Activated CD8-positive, alpha-beta memory T cell treated with anti-CD3 and anti-CD28 coated beads, Interleukin-2, amount 50 U/mL, for 24 hours (primary cell): ENCODE results near the gene TRIM46.

Source experiments
- DNase-seq: peaks from one replicate; pipeline ENCODE4 v3.0.0-alpha.2; 2020; ENCODE audit errors: extremely low read depth

The TRIM46 gene, protein sequence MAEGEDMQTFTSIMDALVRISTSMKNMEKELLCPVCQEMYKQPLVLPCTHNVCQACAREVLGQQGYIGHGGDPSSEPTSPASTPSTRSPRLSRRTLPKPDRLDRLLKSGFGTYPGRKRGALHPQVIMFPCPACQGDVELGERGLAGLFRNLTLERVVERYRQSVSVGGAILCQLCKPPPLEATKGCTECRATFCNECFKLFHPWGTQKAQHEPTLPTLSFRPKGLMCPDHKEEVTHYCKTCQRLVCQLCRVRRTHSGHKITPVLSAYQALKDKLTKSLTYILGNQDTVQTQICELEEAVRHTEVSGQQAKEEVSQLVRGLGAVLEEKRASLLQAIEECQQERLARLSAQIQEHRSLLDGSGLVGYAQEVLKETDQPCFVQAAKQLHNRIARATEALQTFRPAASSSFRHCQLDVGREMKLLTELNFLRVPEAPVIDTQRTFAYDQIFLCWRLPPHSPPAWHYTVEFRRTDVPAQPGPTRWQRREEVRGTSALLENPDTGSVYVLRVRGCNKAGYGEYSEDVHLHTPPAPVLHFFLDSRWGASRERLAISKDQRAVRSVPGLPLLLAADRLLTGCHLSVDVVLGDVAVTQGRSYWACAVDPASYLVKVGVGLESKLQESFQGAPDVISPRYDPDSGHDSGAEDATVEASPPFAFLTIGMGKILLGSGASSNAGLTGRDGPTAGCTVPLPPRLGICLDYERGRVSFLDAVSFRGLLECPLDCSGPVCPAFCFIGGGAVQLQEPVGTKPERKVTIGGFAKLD

DNA sequence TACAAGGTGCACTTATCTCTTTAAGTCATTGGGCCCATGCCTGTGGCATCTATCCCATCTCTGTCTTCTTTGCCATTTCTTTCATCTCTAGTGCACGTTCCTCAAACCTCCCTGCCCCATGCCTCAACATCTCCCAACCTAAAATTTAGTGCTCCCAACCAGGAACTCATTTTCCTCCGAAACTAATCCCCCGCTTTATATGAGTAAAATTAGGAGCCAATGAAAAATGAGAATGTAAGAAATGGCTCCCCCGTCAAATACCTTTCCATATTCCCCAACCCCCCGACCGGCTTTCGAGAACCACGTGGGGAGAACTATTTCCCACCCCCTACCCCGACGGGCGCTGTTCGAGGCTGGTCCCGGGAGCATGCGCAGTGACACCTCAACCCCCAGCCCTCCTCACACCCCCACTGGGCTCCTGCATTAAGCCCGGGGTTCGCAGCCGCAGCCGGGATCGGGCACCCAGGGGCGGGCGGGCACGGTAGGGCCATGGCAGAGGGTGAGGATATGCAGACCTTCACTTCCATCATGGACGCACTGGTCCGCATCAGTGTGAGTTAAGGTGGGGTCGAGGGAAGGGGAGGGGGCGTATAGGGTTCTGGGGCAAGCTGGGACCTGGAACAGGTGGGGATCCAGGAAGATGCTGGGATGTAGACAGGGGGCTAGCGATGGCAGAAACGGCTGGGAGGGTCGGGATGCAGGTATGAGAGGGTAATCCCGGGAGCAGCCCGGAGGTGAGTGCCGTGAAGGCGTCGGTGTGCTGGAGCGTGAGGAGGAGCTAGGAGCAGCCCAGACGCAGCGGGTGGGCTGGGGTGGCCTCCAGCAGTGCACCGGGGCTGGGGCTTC lies at the start of gene TRIM46:
TRIM46 (plus strand) TSS at position 372 of the 846 bp plus-strand sequence; CDS start at position 490, 118 bp downstream.
- DNase-seq: no peak

DNA sequence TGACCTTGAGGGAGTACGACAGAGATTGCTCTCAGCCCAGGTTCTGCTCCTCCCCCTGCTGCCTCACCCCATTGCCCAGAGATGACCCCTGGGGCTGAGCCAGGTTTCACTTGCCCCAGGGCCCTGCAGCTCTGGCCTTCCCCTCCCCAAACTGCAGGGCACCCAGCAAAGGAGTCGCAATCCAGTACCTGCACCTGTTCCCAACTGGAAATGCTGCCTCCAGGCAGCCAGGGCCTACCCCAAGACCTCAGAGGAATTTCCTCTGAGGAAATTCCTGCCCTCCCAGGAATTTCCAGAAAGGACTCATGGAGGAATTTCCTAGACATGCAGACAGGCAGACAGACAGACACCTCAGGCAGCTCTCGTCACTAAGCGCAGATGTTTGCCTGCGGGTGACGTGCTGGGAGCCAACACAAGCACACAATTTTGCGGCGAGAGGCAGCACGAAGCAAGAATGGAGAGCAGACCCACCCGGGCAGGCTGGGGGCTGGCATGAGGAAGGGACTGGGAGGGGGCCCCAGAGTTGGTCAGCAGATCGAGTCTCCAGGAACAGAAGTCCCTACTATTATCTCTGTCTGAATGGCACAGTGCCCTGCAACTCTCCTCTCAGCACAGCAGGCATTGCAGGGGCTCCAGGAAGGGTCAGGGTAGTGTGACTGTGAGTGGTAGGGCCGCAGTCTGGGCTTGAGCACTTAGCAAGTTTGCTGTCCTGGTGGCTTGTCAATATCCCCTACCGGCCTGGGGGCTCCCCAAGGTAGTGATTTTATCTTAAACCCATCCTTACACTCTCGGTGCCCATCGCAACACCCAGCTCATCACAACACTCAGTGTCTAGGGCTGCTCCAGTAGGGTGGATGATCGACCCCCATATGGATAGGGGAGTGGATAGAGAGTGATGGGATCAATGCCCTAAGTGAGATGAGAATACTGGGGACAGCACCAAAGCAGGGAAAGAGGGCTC lies 48.9 kb upstream of the TRIM46 start:
- no peak for DNase-seq

- DNase-seq: no peak
Measured at GRCh38 chr1:155125511-155125945, 48.1 kb upstream of the TRIM46 start.

- DNase-seq: no peak
Measured at GRCh38 chr1:155125946-155126555, 47.6 kb upstream of the TRIM46 start.

- no peak for DNase-seq
Measured at GRCh38 chr1:155126556-155127104, 47.0 kb upstream of the TRIM46 start.

DNA sequence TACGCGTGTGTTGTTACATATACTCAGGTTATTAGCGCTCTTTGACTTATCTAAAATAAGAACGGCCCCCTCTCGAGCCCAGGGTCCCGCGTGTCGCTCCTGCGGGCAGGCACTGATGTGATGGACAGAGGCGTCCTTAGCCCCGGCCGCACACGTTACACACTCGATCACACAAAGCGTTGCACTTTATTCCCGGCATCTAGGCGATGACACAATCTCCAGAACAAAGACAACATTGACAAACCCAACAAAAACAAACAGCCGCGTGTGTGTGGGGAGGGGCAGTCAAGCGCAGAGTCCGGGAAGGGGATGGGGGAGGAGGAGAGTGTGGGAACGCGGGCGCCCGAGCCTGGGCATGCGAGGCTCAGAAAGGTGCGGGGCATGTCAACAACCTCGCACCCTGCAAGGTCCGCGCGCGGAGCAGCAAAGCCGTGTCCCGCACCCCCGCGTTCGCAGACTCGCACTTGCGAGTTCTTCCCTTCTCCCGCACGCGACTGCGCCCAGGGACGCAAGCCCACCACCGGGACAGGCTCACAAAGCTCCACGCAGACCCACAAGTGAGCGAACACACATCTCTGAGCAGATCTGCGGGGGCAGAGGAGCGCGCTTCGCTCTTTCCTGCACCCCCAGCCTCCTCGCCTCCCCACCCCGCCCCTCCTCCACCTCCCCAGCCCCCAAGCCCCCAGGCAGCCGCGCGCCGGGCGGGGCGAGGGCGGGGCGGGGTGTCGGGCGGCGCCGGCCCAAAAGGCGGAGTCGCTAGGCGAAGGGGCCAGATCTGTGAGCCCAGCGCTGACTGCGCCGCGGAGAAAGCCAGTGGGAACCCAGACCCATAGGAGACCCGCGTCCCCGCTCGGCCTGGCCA lies 46.3 kb upstream of the TRIM46 start, which contains the start of gene EFNA1:
EFNA1 (plus strand) TSS at position 772 of the 862 bp plus-strand sequence. CDS start 102 bp downstream, outside the sequence.
- no peak for DNase-seq

DNA sequence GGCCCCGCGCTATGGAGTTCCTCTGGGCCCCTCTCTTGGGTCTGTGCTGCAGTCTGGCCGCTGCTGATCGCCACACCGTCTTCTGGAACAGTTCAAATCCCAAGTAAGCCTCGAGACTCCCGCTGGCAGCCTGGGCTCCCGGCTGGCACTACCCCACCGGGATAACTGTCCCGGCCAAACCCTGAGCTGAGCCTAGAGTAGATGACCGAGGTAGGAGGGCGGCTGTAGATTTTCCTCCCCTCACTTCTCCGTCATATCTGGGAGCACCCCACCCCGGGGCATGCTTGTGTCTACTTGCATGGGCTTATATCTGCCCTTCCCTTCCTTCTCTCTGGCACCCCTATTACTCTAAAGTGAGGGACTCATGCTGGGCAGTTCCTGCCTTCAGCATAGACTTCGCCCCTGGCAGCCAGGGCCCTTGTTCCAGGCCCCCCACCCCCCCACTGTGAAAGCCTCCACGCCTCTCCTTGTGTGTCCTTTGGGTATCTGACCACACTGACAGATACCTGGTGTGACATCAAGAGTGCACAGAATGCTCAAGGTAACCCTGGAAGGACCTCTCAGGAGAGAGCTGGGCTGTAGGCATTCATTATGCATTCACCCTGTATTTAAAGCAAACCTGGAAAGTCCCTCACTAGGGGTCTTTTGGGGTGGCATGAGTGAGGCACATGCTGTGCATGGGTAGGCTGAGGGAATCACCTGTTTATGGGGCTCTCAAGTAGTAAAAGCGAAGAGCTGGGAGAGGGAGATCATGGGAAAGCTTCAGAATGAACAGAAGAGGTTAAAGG lies 45.5 kb upstream of the TRIM46 start:
- DNase-seq: no peak

DNA sequence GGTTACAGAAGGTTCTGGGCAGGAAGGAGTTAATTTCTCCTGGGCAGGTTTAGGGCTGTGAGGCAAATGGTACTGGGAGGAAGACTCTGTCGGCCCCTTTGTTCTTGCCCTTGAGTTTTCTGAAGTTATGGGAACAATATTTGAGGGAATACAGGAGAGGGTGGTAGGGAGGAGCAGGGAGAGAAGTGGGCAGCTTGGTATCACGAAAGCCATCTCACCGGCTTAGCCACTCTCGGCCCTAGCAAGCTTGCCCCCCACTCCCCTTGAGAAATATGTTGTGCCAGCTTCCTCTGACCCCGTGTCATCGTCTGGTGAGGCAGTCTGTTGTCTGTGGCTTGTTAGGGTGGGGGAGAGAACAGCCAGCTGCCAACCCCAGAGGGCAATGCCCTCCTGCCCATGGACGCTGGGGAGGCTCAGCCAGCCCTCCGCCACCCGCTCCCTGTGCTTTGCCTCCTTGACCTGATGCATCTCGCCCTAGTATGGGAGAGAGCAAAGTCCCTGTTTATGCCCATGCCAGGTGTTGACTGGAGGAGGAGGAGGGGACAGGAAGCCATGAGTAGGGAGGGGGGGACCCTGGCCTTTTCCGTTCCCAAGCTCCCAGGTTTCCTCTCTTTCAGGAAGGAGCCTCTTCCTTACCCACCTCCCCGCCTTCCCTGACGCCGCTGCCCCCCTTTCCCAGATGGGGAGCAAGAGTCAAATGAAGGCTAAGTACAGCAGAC lies 44.7 kb upstream of the TRIM46 start:
- DNase-seq: no peak

DNA sequence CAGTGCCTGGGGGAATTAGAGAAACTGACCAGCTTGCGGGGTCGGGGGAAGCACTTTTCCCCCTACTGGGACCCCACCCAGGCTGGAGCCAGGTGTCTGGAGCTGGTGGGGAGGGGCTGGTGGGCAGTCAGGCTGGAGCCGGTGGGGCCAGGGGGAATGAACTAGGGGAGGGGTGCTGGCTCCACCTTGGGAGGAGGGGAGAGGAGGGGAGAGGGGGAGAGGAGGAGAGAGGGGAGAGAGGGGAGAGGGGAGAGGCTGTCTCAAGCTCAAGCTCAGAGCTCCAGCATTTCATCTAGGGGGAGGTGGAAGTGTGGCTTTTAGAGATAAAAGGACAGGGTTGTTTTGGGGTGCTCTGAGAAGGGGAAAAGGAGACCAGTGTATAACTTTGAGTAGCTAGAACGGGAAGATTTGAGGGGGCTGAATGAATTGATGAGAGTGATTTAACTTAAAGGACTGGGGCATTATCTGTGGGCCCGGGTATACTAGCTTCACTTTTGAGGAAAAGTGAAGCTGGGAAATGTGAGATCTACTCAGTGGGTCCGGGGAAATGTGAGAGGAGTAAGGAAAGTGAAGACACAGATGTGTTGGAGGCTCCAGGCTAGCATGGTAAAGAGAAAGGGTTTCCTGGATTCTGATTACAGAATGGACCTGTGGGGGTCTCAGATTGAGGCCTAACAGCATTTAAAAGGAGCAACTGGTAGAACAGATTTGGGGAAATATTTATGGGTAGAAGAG lies 43.2 kb upstream of the TRIM46 start:
- DNase-seq: no peak

DNA sequence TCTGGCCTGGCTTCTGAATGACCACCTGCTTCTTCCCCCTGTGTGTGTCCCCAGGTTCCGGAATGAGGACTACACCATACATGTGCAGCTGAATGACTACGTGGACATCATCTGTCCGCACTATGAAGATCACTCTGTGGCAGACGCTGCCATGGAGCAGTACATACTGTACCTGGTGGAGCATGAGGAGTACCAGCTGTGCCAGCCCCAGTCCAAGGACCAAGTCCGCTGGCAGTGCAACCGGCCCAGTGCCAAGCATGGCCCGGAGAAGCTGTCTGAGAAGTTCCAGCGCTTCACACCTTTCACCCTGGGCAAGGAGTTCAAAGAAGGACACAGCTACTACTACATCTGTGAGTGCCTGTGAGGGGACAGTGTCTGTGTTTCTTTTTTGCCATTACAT lies 42.4 kb upstream of the TRIM46 start:
- no peak for DNase-seq

GRCh38 chr1:155131856-155132255 lies 41.8 kb upstream of the TRIM46 start:
- no peak for DNase-seq

DNA sequence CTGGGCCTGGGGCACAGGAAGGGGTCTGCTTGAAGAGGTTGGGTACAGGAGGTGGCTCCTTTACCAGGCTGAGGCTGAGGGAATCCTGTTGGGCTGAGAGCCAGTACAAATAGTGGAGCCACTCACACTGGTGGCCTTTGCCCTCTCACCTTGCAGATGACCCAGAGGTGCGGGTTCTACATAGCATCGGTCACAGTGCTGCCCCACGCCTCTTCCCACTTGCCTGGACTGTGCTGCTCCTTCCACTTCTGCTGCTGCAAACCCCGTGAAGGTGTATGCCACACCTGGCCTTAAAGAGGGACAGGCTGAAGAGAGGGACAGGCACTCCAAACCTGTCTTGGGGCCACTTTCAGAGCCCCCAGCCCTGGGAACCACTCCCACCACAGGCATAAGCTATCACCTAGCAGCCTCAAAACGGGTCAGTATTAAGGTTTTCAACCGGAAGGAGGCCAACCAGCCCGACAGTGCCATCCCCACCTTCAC lies 39.8 kb upstream of the TRIM46 start:
- DNase-seq: no peak

GRCh38 chr1:155134322-155134721 lies 39.3 kb upstream of the TRIM46 start:
- DNase-seq: no peak

DNA sequence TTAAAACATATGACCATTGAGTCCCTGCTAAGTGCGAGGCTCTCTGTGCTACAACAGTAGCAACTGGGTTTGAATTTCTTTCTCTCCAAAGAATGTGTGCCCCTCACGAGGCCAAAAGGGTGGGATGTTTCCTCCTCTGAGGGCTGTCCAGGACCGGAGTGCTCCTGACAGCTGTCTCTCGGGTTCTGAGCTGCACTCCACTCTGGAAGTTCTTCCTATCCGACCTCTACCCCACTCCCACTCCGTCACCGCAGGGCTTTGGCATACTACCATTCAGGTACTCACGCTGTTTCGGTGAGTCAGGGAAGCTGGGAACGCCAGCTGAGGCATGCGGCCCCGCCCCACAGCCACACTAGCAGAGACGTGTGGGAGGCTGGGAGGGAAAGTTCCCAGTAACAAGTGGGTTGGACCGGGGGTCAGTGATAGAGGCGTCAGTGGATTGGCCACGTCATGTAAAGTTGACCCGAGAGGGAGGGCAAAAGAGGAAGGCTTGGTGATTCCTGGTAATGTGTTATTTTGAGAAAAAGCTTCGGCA lies 38.7 kb upstream of the TRIM46 start:
- DNase-seq: no peak

- DNase-seq: peak; percentile 85
Measured at GRCh38 chr1:155135415-155136028, 38.1 kb upstream of the TRIM46 start, which contains the start of gene SLC50A1. TSS of gene SLC50A1 (plus strand) at chr1:155135852. CDS start at chr1:155135912, 60 bp downstream.

DNA sequence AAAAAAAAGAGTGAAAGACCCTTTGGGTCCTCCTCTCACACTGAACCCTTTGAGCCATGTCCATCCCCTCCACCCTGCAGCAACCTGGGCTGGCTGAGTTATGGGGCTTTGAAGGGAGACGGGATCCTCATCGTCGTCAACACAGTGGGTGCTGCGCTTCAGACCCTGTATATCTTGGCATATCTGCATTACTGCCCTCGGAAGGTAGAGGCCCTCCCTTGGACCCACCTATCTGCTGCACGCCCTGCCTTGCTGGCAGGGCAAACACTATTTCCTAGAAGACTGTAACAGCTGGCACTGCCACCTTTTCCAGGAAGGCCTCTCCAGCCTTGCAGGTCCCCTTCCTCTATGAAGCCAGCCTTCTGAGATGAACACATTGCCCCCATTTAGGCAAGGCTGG lies 36.9 kb upstream of the TRIM46 start:
- DNase-seq: no peak
